ENCODE results near the gene ESR1. TPM values are rescaled to one million over a fixed set of nuclear protein-coding genes. Genes with fewer than 3 reads are reported as not detected.
"Not testable (repeated sequence)": the region's sequence is repeated elsewhere in the genome, so short reads cannot be mapped to it uniquely, and the experiment has no call there.

The ESR1 gene
- total and polyA plus RNA-seq, 9 of the 15 experiments (the other 6 are each of a cell fraction or from before 2014, with no cell fraction given), result 0.03 to 0.27 (median 0.08) TPM; not detected in 1

DNA sequence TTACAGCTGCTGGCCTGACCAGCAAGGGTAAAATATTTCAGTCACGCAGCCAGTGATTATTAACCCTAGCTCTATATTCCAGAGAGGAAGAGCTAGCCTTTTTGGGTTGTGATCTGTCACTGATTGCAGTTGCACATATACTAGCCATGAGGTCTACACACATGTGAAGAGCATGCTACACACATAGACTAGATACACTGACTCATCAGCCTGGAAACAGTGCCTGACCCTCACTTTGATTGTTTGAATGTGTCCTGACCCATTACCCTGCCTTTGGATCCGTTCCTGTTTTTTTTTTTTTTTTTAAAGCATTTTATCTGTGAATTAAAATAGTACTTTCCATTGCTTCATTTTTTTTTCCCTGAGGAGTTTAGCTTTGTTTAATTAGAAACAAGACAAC lies 50.8 kb downstream of the ESR1 start (continued):
- no peak for TF ChIP-seq CBFB (CRISPR knock-in tag; IDR thresholded peaks at IDR 0.05)

DNA sequence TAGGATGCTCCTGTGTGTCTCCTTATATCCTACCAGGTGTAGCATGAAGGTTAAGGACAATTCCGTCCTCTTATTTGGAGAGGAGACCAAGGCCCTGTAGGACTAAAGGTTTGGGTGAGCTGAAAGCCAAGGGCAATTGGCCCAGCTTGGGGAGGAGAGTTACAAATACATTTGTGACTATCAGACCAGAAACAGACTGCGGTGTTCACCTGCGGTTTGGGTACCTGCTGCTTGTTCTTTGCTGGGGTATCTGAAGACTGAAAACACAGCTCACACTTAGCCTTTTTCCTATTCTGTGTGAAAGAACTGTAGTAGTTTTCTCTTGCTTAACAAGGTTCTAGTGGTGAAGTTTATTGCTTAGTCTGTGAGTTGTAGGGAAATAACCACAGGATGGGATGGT lies 55.0 kb downstream of the ESR1 start:
- no TSS peak for BruUV-seq (replicated peaks)
- ChIA-PET CTCF (ENCODE audit: low intra/inter-chr PET ratio) (no interaction called here), POLR2A (no interaction called here)
- no peak overlapping the region for H3K4me3 ChIP-seq
- no peaks in the 10 kb centered on the region for H3K79me2 ChIP-seq (ENCODE audit: control insufficient read depth, insufficient read depth, low read length)
- ATAC-seq (no peak), FAIRE-seq (peak; percentile 6), DNase-seq (ENCODE audit: extremely low read depth in 1 of 4, low spot score in 3 of 4) (no peak)
- intact Hi-C loops (cut with micrococcal nuclease) (no loop called here), in situ Hi-C loops (cut with MboI) (no loop called here)
- H3K4me1 ChIP-seq (replicated peaks in 1 of 2; ENCODE audit: control insufficient read depth in 2 of 2, insufficient read depth in 2 of 2, low read length in 2 of 2), result no peaks in the 10 kb centered on the region
- no peak for TF ChIP-seq PHTF2 (CRISPR knock-in tag; IDR thresholded peaks at IDR 0.05)
- no peak overlapping the region for H3K27ac ChIP-seq (ENCODE audit: extremely low read depth, low read depth, low read length)
- H2AFZ ChIP-seq (ENCODE audit: low read depth, low read length), result no peak overlapping the region
- no peaks in the 10 kb centered on the region for H3K9me1 ChIP-seq (ENCODE audit: control insufficient read depth, insufficient read depth, low read length)
- 0% methylated on average over 3 of the region's 3 CpGs for WGBS (ENCODE audit: insufficient coverage, low coverage, missing lambda C conversion rate)
- H3K27me3 ChIP-seq (ENCODE audit: control insufficient read depth in 2 of 2, insufficient read depth in 2 of 2, low read length in 2 of 2), result no peaks in the 10 kb centered on the region
- H3K9ac ChIP-seq (ENCODE audit: insufficient read depth in 1 of 2, low read depth in 2 of 2, low read length in 2 of 2), result no peak overlapping the region
- H3K36me3 ChIP-seq (ENCODE audit: control insufficient read depth, insufficient read depth, low read length), result no peaks in the 10 kb centered on the region
- no peaks in the 10 kb centered on the region for H4K20me1 ChIP-seq (replicated peaks; ENCODE audit: control insufficient read depth, insufficient read depth, low read length)
- H3K9me3 ChIP-seq (replicated peaks; ENCODE audit: control insufficient read depth, insufficient read depth, low read depth, low read length), result no peaks in the 10 kb centered on the region
- H3K4me2 ChIP-seq (ENCODE audit: insufficient read depth, low read length), result no peak overlapping the region

DNA sequence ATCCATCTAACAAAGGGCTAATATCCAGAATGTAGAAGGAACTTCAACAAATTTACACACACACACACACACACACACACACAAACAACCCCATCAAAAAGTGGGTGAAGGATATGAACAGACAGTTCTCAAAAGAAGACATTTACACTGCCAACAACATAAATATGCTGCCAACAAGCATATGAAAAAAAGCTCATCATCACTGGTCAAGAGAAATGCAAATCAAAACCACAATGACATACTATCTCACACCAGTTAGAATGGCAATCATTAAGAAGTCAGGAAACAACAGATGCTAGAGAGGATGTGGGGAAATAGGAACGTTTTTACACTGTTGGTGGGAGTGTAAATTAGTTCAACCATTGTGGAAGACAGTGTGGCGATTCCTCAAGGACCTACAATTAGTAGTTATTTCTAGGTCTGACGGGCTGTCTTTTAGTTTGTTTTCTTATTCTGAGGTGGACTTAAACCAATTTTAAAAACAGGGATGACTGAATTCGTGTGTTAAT lies 59.9 kb downstream of the ESR1 start:
- H3K4me1 ChIP-seq (replicated peaks in 1 of 2; ENCODE audit: control insufficient read depth in 2 of 2, insufficient read depth in 2 of 2, low read length in 2 of 2); H4K20me1 ChIP-seq (replicated peaks; ENCODE audit: control insufficient read depth, insufficient read depth, low read length); H2AFZ ChIP-seq (ENCODE audit: low read depth, low read length); H3K9me1 ChIP-seq (ENCODE audit: control insufficient read depth, insufficient read depth, low read length); H3K9ac ChIP-seq (ENCODE audit: insufficient read depth in 1 of 2, low read depth in 2 of 2, low read length in 2 of 2); H3K4me3 ChIP-seq; H3K4me2 ChIP-seq (ENCODE audit: insufficient read depth, low read length); CTCF ChIA-PET (ENCODE audit: low intra/inter-chr PET ratio); in situ Hi-C loops (cut with MboI); intact Hi-C loops (cut with micrococcal nuclease); DNase-seq (ENCODE audit: extremely low read depth in 1 of 4, low spot score in 3 of 4); H3K79me2 ChIP-seq (ENCODE audit: control insufficient read depth, insufficient read depth, low read length); BruUV-seq (replicated peaks); H3K36me3 ChIP-seq (ENCODE audit: control insufficient read depth, insufficient read depth, low read length); POLR2A ChIA-PET; H3K27ac ChIP-seq (ENCODE audit: extremely low read depth, low read depth, low read length); FAIRE-seq; H3K27me3 ChIP-seq (ENCODE audit: control insufficient read depth in 2 of 2, insufficient read depth in 2 of 2, low read length in 2 of 2); H3K9me3 ChIP-seq (replicated peaks; ENCODE audit: control insufficient read depth, insufficient read depth, low read depth, low read length); ATAC-seq: not testable (repeated sequence)
- WGBS (ENCODE audit: insufficient coverage, low coverage, missing lambda C conversion rate), result under 1% methylated on average over 4 of the region's 4 CpGs
